Liver (tissue), 9 donors: ENCODE data around the gene DNAI2. TPM values are rescaled to one million over a fixed set of nuclear protein-coding genes. Genes with fewer than 3 reads are reported as not detected.

Experiments used
- DNase-seq: peaks from one replicate; pipeline ENCODE4 v3.0.0-alpha.2; 2017; ENCODE audit warnings: low spot score
- H3K27ac ChIP-seq, 2 donors: one replicate each; pipeline ENCODE4 v1.7.0; 2013; ENCODE audit warnings: inconsistent platforms in 2 of 2, low read length in 2 of 2, control low read depth in 1 of 2, low read depth in 1 of 2, mild to moderate bottlenecking in 1 of 2
- H3K27me3 ChIP-seq, 4 donors: one replicate each; pipeline versions ENCODE4 v1.6.1 to v1.7.0; 2013; ENCODE audit warnings: low read length in 3 of 4, inconsistent platforms in 1 of 4, mild to moderate bottlenecking in 1 of 4, moderate library complexity in 1 of 4; ENCODE audit not compliant: control insufficient read depth in 4 of 4, insufficient read depth in 4 of 4
- H3K36me3 ChIP-seq, 4 donors: one replicate each; pipeline versions ENCODE4 v1.6.1 to v1.7.0; 2013; ENCODE audit warnings: low read length in 3 of 4, mild to moderate bottlenecking in 3 of 4, low read depth in 1 of 4, moderate library complexity in 1 of 4; ENCODE audit not compliant: control insufficient read depth in 4 of 4, insufficient read depth in 3 of 4
- H3K4me1 ChIP-seq, 4 donors: one replicate each; pipeline versions ENCODE4 v1.6.1 to v1.7.0; 2013; ENCODE audit warnings: low read length in 3 of 4, mild to moderate bottlenecking in 3 of 4, moderate library complexity in 1 of 4; ENCODE audit not compliant: control insufficient read depth in 4 of 4, insufficient read depth in 4 of 4
- H3K4me3 ChIP-seq, 3 donors: one replicate each; pipeline versions ENCODE4 v1.6.1 to v1.7.0; 2013; ENCODE audit warnings: low read length in 3 of 3, control low read depth in 1 of 3, low read depth in 1 of 3, mild to moderate bottlenecking in 1 of 3
- H3K9ac ChIP-seq, 2 donors: one replicate each; pipeline ENCODE4 v1.7.0; 2013; ENCODE audit warnings: low read length in 2 of 2, mild to moderate bottlenecking in 2 of 2, moderate library complexity in 2 of 2, control low read depth in 1 of 2, low read depth in 1 of 2
- H3K9me3 ChIP-seq, 4 donors: one replicate each; pipeline versions ENCODE4 v1.6.1 to v1.7.0; 2013; ENCODE audit warnings: low read length in 3 of 4; ENCODE audit not compliant: control insufficient read depth in 4 of 4
- EGR1 ChIP-seq, 2 donors: IDR thresholded peaks; 2 replicates each; pipeline ENCODE4 v1.6.1; 2016 to 2018; ENCODE audit warnings: antibody characterized with exemption in 2 of 2, low read depth in 2 of 2
- FOXA1 ChIP-seq: IDR thresholded peaks from 2 replicates; pipeline ENCODE4 v1.6.1; 2016; ENCODE audit warnings: antibody characterized with exemption
- FOXA2 ChIP-seq: IDR thresholded peaks from 2 replicates; pipeline ENCODE4 v1.6.1; 2016; ENCODE audit warnings: antibody characterized with exemption
- GABPA ChIP-seq, 2 donors: IDR thresholded peaks in 1 of 2; conservative IDR thresholded peaks in 1 of 2; 2 replicates each; pipeline ENCODE4 v1.6.1; 2016; ENCODE audit warnings: antibody characterized with exemption in 2 of 2, mild to moderate bottlenecking in 1 of 2, moderate library complexity in 1 of 2
- HNF4A ChIP-seq, 2 donors: conservative IDR thresholded peaks; 2 replicates each; pipeline ENCODE4 v1.6.1; 2016; ENCODE audit warnings: antibody characterized with exemption in 2 of 2, mild to moderate bottlenecking in 2 of 2
- HNF4G ChIP-seq: IDR thresholded peaks from 2 replicates; pipeline ENCODE4 v1.6.1; 2016; ENCODE audit warnings: antibody characterized with exemption
- JUND ChIP-seq, 2 donors: IDR thresholded peaks; 2 replicates each; pipeline ENCODE4 v1.6.1; 2016; ENCODE audit warnings: antibody characterized with exemption in 2 of 2
- NR2F2 ChIP-seq: IDR thresholded peaks from 2 replicates; pipeline ENCODE4 v1.6.1; 2016; ENCODE audit warnings: antibody characterized with exemption
- RAD21 ChIP-seq, 2 donors: IDR thresholded peaks; 2 replicates each; pipeline ENCODE4 v1.6.1; 2016; ENCODE audit warnings: antibody characterized with exemption in 2 of 2, mild to moderate bottlenecking in 2 of 2
- RXRA ChIP-seq, 2 donors: IDR thresholded peaks; 2 replicates each; pipeline ENCODE4 v1.6.1; 2017 to 2018; ENCODE audit warnings: antibody characterized with exemption in 2 of 2, mild to moderate bottlenecking in 1 of 2
- SP1 ChIP-seq: IDR thresholded peaks from 2 replicates; pipeline ENCODE4 v1.6.1; 2018; ENCODE audit warnings: antibody characterized with exemption, mild to moderate bottlenecking
- TAF1 ChIP-seq: conservative IDR thresholded peaks from 2 replicates; pipeline ENCODE4 v1.6.1; 2016; ENCODE audit warnings: antibody characterized with exemption, mild to moderate bottlenecking
- YY1 ChIP-seq: IDR thresholded peaks from 2 replicates; pipeline ENCODE4 v1.6.1; 2016; ENCODE audit warnings: antibody characterized with exemption, mild to moderate bottlenecking
- WGBS: extraction: QIAGEN DNeasy Blood & Tissue Kit; methylation state at CpG from one replicate; pipeline ENCODE4 v1.1.7; 2013; 5-methylcytosine and 5-hydroxymethylcytosine counted together
- polyA plus RNA-seq, 2 donors: library from polyadenylated mRNA; stranded (reverse) in 1 of 2; unstranded in 1 of 2; fragments of 200-250 nt in 1 of 2; fragments of >200 nt in 1 of 2; fragmentation: Nextera tagmentation in 1 of 2; extraction: Ambion mirVana in 1 of 2; gene quantifications; one replicate each; pipeline versions ENCODE4 v1.2.1 to v1.2.3, GENCODE V29; 2013 to 2015
- total RNA-seq, 2 donors: library from RNA; depleted of rRNA; stranded (reverse); fragments of >200 nt; gene quantifications; one replicate each; pipeline ENCODE4 v1.2.3, GENCODE V29; 2014
- TF ChIP-seq, protein P1 (sequence below): IDR thresholded peaks from 2 replicates; pipeline ENCODE4 v1.6.1; 2016; ENCODE audit warnings: antibody characterized with exemption
- TF ChIP-seq, protein P2 (sequence below): IDR thresholded peaks from 2 replicates; pipeline ENCODE4 v1.6.1; 2016; ENCODE audit warnings: antibody characterized with exemption, mild to moderate bottlenecking
- TF ChIP-seq, protein P3 (sequence below): fragments of 150-350 bp; IDR thresholded peaks from 2 replicates; pipeline ENCODE4 v1.5.1; 2017; ENCODE audit warnings: improper control_type of control experiment, low read depth, low read length; ENCODE audit not compliant: missing input control
- TF ChIP-seq, protein P4 (sequence below): IDR thresholded peaks from 2 replicates; pipeline ENCODE4 v1.6.1; 2016; ENCODE audit warnings: antibody characterized with exemption
- TF ChIP-seq, protein P5 (sequence below): IDR thresholded peaks from 2 replicates; pipeline ENCODE4 v1.6.1; 2016; ENCODE audit warnings: antibody characterized with exemption
- donor health status: healthy.
- donor health status: healthy.
- donor health status: healthy.
- donor health status: healthy.
- donor health status: healthy.

The DNAI2 gene
- total and polyA plus RNA-seq, 4 donors = not detected

DNA sequence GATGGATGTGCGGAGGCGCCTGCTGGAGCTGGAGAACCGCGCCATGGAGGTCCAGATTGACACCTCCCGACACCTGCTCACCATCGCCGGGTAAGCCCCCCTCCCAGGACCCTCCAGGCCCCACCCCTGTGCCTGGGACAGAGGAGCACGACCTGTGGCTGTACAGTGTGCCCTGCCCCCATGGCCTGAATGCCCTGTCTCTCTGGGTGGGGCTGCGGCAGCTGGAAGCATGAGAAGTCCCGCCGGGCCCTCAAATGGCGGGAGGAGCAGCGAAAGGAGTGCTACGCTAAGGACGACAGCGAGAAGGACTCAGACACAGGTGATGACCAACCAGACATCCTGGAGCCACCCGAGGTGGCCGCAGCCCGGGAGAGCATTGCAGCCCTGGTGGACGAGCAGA is 76.5 kb downstream of the DNAI2 start:
- no peak overlapping the region for H3K9ac ChIP-seq
- H3K4me1 ChIP-seq = no peaks in the 10 kb centered on the region
- no peak for DNase-seq
- H3K27ac ChIP-seq = no peak overlapping the region
- H3K36me3 ChIP-seq = no peaks in the 10 kb centered on the region
- no peak overlapping the region for H3K4me3 ChIP-seq
- H3K9me3 ChIP-seq = no peaks in the 10 kb centered on the region
- peaks cover 4 to 9% (median 6%) of the 10 kb centered on the region in 4 donors for H3K27me3 ChIP-seq
- TF ChIP-seq HNF4G = no peak
- no peak for TF ChIP-seq NR2F2
- no peak for TF ChIP-seq FOXA1
- TF ChIP-seq, protein P1, sequence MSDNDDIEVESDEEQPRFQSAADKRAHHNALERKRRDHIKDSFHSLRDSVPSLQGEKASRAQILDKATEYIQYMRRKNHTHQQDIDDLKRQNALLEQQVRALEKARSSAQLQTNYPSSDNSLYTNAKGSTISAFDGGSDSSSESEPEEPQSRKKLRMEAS = no peak
- TF ChIP-seq RAD21 (IDR thresholded peaks at IDR 0.05) = no peak
- TF ChIP-seq, protein P2, sequence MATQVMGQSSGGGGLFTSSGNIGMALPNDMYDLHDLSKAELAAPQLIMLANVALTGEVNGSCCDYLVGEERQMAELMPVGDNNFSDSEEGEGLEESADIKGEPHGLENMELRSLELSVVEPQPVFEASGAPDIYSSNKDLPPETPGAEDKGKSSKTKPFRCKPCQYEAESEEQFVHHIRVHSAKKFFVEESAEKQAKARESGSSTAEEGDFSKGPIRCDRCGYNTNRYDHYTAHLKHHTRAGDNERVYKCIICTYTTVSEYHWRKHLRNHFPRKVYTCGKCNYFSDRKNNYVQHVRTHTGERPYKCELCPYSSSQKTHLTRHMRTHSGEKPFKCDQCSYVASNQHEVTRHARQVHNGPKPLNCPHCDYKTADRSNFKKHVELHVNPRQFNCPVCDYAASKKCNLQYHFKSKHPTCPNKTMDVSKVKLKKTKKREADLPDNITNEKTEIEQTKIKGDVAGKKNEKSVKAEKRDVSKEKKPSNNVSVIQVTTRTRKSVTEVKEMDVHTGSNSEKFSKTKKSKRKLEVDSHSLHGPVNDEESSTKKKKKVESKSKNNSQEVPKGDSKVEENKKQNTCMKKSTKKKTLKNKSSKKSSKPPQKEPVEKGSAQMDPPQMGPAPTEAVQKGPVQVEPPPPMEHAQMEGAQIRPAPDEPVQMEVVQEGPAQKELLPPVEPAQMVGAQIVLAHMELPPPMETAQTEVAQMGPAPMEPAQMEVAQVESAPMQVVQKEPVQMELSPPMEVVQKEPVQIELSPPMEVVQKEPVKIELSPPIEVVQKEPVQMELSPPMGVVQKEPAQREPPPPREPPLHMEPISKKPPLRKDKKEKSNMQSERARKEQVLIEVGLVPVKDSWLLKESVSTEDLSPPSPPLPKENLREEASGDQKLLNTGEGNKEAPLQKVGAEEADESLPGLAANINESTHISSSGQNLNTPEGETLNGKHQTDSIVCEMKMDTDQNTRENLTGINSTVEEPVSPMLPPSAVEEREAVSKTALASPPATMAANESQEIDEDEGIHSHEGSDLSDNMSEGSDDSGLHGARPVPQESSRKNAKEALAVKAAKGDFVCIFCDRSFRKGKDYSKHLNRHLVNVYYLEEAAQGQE = no peak
- TF ChIP-seq HNF4A (conservative IDR thresholded peaks at IDR 0.05) = no peak
- no peak for TF ChIP-seq SP1
- TF ChIP-seq RXRA (IDR thresholded peaks at IDR 0.05) = no peak
- TF ChIP-seq EGR1 (IDR thresholded peaks at IDR 0.05; ENCODE audit: low read depth in 2 of 2) = no peak
- TF ChIP-seq GABPA (IDR thresholded peaks at IDR 0.05 in 1 of 2, conservative IDR thresholded peaks at IDR 0.05 in 1 of 2) = no peak
- TF ChIP-seq, protein P3, sequence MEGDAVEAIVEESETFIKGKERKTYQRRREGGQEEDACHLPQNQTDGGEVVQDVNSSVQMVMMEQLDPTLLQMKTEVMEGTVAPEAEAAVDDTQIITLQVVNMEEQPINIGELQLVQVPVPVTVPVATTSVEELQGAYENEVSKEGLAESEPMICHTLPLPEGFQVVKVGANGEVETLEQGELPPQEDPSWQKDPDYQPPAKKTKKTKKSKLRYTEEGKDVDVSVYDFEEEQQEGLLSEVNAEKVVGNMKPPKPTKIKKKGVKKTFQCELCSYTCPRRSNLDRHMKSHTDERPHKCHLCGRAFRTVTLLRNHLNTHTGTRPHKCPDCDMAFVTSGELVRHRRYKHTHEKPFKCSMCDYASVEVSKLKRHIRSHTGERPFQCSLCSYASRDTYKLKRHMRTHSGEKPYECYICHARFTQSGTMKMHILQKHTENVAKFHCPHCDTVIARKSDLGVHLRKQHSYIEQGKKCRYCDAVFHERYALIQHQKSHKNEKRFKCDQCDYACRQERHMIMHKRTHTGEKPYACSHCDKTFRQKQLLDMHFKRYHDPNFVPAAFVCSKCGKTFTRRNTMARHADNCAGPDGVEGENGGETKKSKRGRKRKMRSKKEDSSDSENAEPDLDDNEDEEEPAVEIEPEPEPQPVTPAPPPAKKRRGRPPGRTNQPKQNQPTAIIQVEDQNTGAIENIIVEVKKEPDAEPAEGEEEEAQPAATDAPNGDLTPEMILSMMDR = no peak
- TF ChIP-seq JUND (IDR thresholded peaks at IDR 0.05) = no peak
- TF ChIP-seq TAF1 = no peak
- TF ChIP-seq, protein P4, sequence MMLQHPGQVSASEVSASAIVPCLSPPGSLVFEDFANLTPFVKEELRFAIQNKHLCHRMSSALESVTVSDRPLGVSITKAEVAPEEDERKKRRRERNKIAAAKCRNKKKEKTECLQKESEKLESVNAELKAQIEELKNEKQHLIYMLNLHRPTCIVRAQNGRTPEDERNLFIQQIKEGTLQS = no peak
- no peak for TF ChIP-seq YY1
- TF ChIP-seq, protein P5, sequence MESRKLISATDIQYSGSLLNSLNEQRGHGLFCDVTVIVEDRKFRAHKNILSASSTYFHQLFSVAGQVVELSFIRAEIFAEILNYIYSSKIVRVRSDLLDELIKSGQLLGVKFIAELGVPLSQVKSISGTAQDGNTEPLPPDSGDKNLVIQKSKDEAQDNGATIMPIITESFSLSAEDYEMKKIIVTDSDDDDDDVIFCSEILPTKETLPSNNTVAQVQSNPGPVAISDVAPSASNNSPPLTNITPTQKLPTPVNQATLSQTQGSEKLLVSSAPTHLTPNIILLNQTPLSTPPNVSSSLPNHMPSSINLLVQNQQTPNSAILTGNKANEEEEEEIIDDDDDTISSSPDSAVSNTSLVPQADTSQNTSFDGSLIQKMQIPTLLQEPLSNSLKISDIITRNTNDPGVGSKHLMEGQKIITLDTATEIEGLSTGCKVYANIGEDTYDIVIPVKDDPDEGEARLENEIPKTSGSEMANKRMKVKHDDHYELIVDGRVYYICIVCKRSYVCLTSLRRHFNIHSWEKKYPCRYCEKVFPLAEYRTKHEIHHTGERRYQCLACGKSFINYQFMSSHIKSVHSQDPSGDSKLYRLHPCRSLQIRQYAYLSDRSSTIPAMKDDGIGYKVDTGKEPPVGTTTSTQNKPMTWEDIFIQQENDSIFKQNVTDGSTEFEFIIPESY = no peak
- TF ChIP-seq FOXA2 = no peak
- 75% methylated on average over 20 of the region's 20 CpGs for WGBS
